BLaER1 (cell line): Measurements from ENCODE around the gene ZNF350.

ENCODE experiments used
- H3K27ac ChIP-seq: shearing (Covaris generic); formaldehyde crosslinking; 2 replicates; pipeline ENCODE4 v1.8.1; 2022
- H3K27me3 ChIP-seq: shearing (Covaris generic); formaldehyde crosslinking; 2 replicates; pipeline ENCODE4 v1.8.1; 2022
- H3K36me3 ChIP-seq: shearing (Covaris generic); formaldehyde crosslinking; 2 replicates; pipeline ENCODE4 v1.8.1; 2022
- H3K4me1 ChIP-seq: shearing (Covaris generic); formaldehyde crosslinking; 2 replicates; pipeline ENCODE4 v1.8.1; 2022
- H3K4me2 ChIP-seq: shearing (Covaris generic); formaldehyde crosslinking; 2 replicates; pipeline ENCODE4 v1.8.1; 2022
- H3K4me3 ChIP-seq: shearing (Covaris generic); formaldehyde crosslinking; 2 replicates; pipeline ENCODE4 v1.8.1; 2022
- H3K9ac ChIP-seq: shearing (Covaris generic); formaldehyde crosslinking; 2 replicates; pipeline ENCODE4 v1.8.1; 2022
- H3K9me3 ChIP-seq: shearing (Covaris generic); formaldehyde crosslinking; 2 replicates; pipeline ENCODE4 v1.8.1; 2022
- H4K20me1 ChIP-seq: shearing (Covaris generic); formaldehyde crosslinking; 2 replicates; pipeline ENCODE4 v1.8.1; 2022
- Cebpa-rat ChIP-seq: shearing (Covaris generic); IDR thresholded peaks from 2 replicates; pipeline ENCODE4 v1.8.1; 2022

The ZNF350 gene

DNA sequence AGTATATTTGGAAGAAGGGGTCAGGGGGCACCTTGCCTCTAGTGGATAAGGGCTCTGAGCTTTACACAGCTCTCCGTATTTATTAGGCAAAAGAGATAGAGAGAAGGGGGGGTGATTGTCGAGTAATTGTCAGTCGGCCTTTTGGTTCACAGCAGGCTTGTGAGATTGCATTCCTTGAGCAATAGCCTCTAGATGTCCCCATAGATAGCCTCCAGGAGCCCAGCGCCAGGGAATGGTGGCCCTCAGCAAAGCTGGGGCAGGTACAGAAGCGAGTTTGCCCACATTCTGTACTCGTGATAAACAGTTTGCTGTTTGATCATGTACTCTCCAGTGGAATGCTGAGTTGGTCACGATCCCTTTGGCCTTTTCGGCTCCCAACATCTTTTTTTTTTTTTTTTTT is 54.7 kb downstream of the ZNF350 start:
- H3K36me3 ChIP-seq: peaks cover 72% of the 10 kb centered on the region
- peaks cover 66% of the 10 kb centered on the region for H3K9me3 ChIP-seq
- H3K27ac ChIP-seq: no peak overlapping the region
- no peaks in the 10 kb centered on the region for H4K20me1 ChIP-seq
- peaks cover 10% of the 10 kb centered on the region for H3K4me1 ChIP-seq
- H3K4me3 ChIP-seq: no peak overlapping the region
- no peak for TF ChIP-seq Cebpa-rat
- H3K9ac ChIP-seq: no peak overlapping the region
- H3K27me3 ChIP-seq: no peaks in the 10 kb centered on the region
- no peak overlapping the region for H3K4me2 ChIP-seq

GRCh38 chr19:51927859-51928258 is 58.8 kb downstream of the ZNF350 start:
- Histone ChIP-seq H3K27ac (peak overlapping the region; percentile 91), H3K4me3 (peak overlapping the region; percentile 86), H3K4me2 (peak overlapping the region; percentile 88), H3K27me3 (no peaks in the 10 kb centered on the region), H4K20me1 (no peaks in the 10 kb centered on the region), H3K4me1 (peaks cover 10% of the 10 kb centered on the region), H3K9me3 (peaks cover 63% of the 10 kb centered on the region), H3K36me3 (peaks cover 31% of the 10 kb centered on the region), H3K9ac (peak overlapping the region; percentile 86)
- TF ChIP-seq Cebpa-rat: no peak

DNA sequence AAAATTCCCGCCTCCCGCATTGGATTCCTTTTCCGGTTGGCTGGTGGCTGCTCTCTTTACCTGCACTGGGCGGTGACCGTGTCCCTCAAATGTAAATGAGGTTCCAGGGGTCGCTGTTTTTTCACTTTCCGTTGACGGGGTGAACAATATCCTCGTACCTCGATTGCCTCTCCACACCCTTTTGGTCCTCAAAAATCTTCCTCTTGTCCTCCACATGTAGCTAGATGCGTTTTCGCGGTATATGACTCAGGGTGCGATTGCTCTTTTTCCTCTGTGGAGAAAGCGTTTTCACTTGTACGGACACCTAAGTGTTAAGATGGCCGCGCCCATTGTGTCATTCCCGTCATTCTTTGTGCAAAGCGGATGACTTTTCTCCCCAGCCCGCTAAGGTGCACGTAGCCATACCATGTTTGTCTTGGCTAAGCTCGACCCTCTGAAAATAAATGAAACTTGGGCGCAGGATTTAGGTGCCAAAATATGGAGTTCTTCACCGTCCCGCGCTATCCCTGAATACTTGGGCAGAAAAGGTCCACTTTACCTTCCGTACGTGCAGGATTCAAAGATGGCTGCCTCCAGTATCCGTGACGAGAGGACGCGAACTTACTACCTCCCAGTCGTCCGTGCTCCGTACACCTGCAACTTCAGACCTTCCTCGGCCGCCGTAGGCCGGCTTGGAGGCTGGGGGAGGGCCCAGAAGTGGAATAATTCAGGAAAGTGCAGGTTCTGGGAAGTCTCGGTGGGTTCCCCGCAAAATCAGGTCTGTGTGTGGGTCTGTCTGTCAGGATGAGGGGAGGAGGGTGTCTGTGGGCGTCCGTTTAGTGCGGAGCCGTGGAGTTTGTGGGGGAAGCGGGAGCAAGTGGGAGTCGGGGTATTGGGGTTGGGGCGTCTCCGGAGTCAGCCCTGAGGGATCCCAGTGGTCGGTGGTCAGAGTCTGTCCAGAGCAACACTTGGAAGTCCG is 59.6 kb downstream of the ZNF350 start, which contains the start of gene ZNF613:
Gene ZNF613, plus strand, starts transcription at position 689 of the 958 bp plus-strand sequence. CDS start 8,749 bp downstream, outside the sequence.
- Histone ChIP-seq H3K36me3 (peaks cover 23% of the 10 kb centered on the region), H3K27me3 (no peaks in the 10 kb centered on the region), H3K4me3 (peak within 1 kb of the TSS; percentile 86), H3K4me1 (peaks cover 10% of the 10 kb centered on the region), H3K9me3 (peaks cover 63% of the 10 kb centered on the region), H3K9ac (peak within 1 kb of the TSS; percentile 86), H3K4me2 (peak within 1 kb of the TSS; percentile 88), H4K20me1 (no peaks in the 10 kb centered on the region), H3K27ac (peak within 1 kb of the TSS; percentile 91)
- no peak for TF ChIP-seq Cebpa-rat

- Histone ChIP-seq H3K27ac (peak overlapping the region; percentile 91), H3K4me3 (peak overlapping the region; percentile 86), H3K4me1 (peaks cover 10% of the 10 kb centered on the region), H3K9me3 (peaks cover 63% of the 10 kb centered on the region), H3K9ac (peak overlapping the region; percentile 86; the same call in 1 of the 2 replicates), H4K20me1 (no peaks in the 10 kb centered on the region), H3K27me3 (no peaks in the 10 kb centered on the region), H3K4me2 (peak overlapping the region; percentile 88), H3K36me3 (peaks cover 17% of the 10 kb centered on the region)
- TF ChIP-seq Cebpa-rat: no peak
These were observed 60.2 kb downstream of the ZNF350 start for GRCh38 chr19:51926426-51926783.

- no peak overlapping the region for H3K4me2 ChIP-seq
- no peak overlapping the region for H3K9ac ChIP-seq
- H3K4me3 ChIP-seq: peak overlapping the region; percentile 38; the same call in 1 of the 2 replicates
- no peaks in the 10 kb centered on the region; the same call in 1 of the 2 replicates for H3K36me3 ChIP-seq
- no peaks in the 10 kb centered on the region for H4K20me1 ChIP-seq
- H3K27ac ChIP-seq: no peak overlapping the region
- H3K9me3 ChIP-seq: peaks cover 95% of the 10 kb centered on the region
- H3K4me1 ChIP-seq: no peaks in the 10 kb centered on the region
- TF ChIP-seq Cebpa-rat: no peak
- H3K27me3 ChIP-seq: no peaks in the 10 kb centered on the region
These were observed 64.7 kb downstream of the ZNF350 start for GRCh38 chr19:51921949-51922348.

DNA sequence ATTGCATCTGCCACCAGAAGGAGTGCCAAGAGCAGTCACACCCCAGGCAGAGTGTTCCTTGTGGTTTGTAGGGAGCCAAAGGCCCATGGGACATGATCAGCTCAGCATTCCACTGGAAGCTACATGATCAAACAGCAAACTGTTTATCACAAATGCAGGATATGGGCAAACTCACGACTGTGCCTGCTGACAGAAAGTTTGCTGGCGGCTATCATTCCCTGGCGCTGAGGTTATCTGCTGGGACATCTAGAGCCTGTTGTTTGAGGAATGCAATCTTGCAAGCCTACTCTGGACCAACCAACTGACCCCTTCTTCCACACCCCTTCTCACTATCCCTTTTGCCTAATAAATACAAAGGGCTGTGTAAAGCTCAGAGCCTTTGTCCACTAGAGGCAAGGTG is 67.0 kb downstream of the ZNF350 start:
- Histone ChIP-seq H3K9me3 (peaks cover 100% of the 10 kb centered on the region), H3K4me1 (peaks cover 5% of the 10 kb centered on the region; the same call in 1 of the 2 replicates), H4K20me1 (no peaks in the 10 kb centered on the region), H3K4me3 (no peak overlapping the region), H3K27ac (no peak overlapping the region), H3K36me3 (no peaks in the 10 kb centered on the region; the same call in 1 of the 2 replicates), H3K27me3 (no peaks in the 10 kb centered on the region), H3K4me2 (no peak overlapping the region), H3K9ac (no peak overlapping the region)
- no peak for TF ChIP-seq Cebpa-rat

GRCh38 chr19:51916167-51916566 is 70.5 kb downstream of the ZNF350 start:
- TF ChIP-seq Cebpa-rat: no peak
- Histone ChIP-seq H3K27me3 (no peaks in the 10 kb centered on the region), H3K9ac (no peak overlapping the region), H3K4me3 (no peak overlapping the region), H3K36me3 (no peaks in the 10 kb centered on the region), H3K9me3 (peaks cover 100% of the 10 kb centered on the region), H4K20me1 (no peaks in the 10 kb centered on the region), H3K27ac (no peak overlapping the region), H3K4me2 (no peak overlapping the region; the same call in 1 of the 2 replicates), H3K4me1 (peaks cover 5% of the 10 kb centered on the region; the same call in 1 of the 2 replicates)

DNA sequence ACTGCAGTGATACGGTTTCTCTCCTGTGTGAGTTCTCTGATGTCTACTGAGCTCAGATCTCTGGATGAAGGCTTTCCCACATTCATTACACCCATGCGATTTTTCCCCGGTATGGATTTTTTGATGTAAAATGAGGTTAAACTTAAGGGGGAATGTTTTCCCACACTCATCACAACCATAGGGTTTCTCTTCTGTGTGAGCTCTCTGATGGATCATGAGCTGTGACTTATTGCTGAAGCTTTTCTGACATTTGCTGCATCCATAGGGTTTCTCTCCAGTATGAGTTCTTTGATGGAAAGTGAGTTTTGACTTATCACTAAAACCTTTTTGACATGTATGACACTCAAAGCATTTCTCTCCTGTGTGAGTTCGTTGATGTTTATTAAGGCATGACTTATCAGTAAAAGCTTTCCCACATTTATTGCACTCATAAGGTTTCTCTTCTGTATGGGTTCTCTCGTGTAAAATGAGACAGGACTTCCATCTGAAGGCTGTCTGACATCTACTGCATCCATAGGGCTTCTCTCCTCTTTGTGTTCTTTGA is 71.2 kb downstream of the ZNF350 start:
- H3K36me3 ChIP-seq: no peaks in the 10 kb centered on the region
- peaks cover 99% of the 10 kb centered on the region for H3K9me3 ChIP-seq
- H4K20me1 ChIP-seq: no peaks in the 10 kb centered on the region
- H3K4me1 ChIP-seq: peaks cover 5% of the 10 kb centered on the region; the same call in 1 of the 2 replicates
- no peak overlapping the region for H3K9ac ChIP-seq
- H3K4me3 ChIP-seq: peak overlapping the region; percentile 27; the same call in 1 of the 2 replicates
- TF ChIP-seq Cebpa-rat: no peak
- H3K27ac ChIP-seq: no peak overlapping the region
- no peak overlapping the region for H3K4me2 ChIP-seq
- H3K27me3 ChIP-seq: no peaks in the 10 kb centered on the region
